WERI-Rb-1 (cell line): Measurements from ENCODE around the gene RNF223.

Source experiments
- DNase-seq: peaks from one replicate; pipeline ENCODE4 v3.0.0-alpha.2; 2020
- H3K27ac ChIP-seq: fragments of 250-450 bp; sonication (Bioruptor Pico); 2 replicates; pipeline ENCODE4 v1.5.1; 2020; ENCODE audit warnings: mild to moderate bottlenecking, moderate library complexity
- H3K27me3 ChIP-seq: fragments of 250-450 bp; sonication (Bioruptor Pico); 2 replicates; pipeline ENCODE4 v1.5.1; 2021; ENCODE audit warnings: mild to moderate bottlenecking, low read depth, moderate library complexity; ENCODE audit not compliant: insufficient read depth, severe bottlenecking
- H3K36me3 ChIP-seq: fragments of 250-450 bp; sonication (Bioruptor Pico); 2 replicates; pipeline ENCODE4 v1.5.1; 2020; ENCODE audit warnings: mild to moderate bottlenecking, moderate library complexity
- H3K4me3 ChIP-seq: 2 replicates; pipeline ENCODE4 v1.5.1; 2011; ENCODE audit warnings: low read depth, mild to moderate bottlenecking, control low read depth, low read length
- H3K9me3 ChIP-seq: fragments of 250-450 bp; sonication (Bioruptor Pico); 2 replicates; pipeline ENCODE4 v1.5.1; 2021; ENCODE audit warnings: mild to moderate bottlenecking, moderate library complexity; ENCODE audit not compliant: severe bottlenecking
- TF ChIP-seq, protein P1 (sequence below): IDR thresholded peaks from 2 replicates; pipeline ENCODE4 v1.5.1; 2011; ENCODE audit warnings: low read depth, mild to moderate bottlenecking, control low read depth, inconsistent platforms, low read length

RNF223 gene

DNA sequence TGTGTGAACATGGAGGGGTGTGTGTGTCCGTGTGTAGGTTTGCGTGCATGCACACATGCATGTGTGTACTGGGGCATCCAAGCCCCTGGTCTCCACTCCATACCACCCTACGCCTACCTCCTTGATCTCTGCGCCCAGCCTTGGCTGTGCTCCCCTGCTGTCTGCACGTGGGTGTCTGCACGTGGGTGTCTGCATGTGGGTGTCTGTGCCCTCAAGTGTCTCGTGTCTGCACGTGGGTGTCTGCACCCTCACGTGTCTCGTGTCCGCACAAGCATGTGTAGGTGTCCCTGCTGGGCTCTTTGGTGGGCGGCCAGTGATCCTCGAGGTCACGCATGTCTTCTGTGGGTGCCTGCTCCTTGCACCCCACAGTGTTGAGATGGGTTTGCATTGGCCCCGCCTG is 21.1 kb downstream of the RNF223 start:
- Histone ChIP-seq H3K36me3 (peaks cover 37% of the 10 kb centered on the region), H3K27me3 (peaks cover 1% of the 10 kb centered on the region)
- TF ChIP-seq, protein P1, sequence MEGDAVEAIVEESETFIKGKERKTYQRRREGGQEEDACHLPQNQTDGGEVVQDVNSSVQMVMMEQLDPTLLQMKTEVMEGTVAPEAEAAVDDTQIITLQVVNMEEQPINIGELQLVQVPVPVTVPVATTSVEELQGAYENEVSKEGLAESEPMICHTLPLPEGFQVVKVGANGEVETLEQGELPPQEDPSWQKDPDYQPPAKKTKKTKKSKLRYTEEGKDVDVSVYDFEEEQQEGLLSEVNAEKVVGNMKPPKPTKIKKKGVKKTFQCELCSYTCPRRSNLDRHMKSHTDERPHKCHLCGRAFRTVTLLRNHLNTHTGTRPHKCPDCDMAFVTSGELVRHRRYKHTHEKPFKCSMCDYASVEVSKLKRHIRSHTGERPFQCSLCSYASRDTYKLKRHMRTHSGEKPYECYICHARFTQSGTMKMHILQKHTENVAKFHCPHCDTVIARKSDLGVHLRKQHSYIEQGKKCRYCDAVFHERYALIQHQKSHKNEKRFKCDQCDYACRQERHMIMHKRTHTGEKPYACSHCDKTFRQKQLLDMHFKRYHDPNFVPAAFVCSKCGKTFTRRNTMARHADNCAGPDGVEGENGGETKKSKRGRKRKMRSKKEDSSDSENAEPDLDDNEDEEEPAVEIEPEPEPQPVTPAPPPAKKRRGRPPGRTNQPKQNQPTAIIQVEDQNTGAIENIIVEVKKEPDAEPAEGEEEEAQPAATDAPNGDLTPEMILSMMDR = no peak

DNA sequence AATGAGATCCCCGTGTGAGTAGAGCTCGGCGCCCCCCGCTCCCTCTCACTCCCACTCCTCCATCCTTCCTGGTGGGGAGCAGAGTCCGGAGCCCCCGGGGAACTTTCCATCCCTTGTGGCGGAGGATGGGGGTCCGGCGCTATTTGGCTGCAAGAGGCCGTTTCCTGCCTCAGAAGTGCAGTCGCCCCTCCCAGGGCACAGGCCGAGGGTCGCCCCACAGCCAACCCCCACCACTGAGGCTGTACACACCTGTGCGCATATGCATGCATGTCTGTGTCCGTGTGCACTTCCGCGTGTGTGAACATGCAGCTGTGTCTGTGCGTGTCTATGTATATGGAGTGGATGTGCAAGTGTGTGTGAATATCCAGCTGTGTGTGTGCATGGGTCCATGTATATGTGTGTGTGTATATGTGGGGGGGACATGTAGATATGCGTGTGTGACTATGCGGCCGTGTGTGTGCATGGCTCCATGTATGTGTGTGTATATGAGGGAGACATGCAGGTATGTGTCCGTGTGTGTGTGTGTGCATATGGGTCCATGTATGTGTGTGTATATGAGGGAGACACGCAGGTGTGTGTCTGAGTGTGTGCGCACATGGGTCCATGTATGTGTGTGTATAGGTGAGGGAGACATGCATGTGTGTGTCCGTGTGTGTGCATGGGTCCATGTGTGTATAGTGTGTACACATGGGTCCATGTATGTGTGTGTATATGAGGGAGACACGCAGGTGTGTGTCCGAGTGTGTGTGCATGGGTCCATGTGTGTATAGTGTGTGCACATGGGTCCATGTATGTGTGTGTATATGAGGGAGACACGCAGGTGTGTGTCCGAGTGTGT is 21.9 kb downstream of the RNF223 start:
- Histone ChIP-seq H3K27me3 (no peaks in the 10 kb centered on the region), H3K27ac (no peak overlapping the region), H3K4me3 (no peak overlapping the region), H3K36me3 (peaks cover 44% of the 10 kb centered on the region), H3K9me3 (no peaks in the 10 kb centered on the region)
- TF ChIP-seq, protein P1 = no peak
- no peak for DNase-seq

More for the DNA sequence above, 21.1 kb downstream of the RNF223 start:
- Histone ChIP-seq H3K27ac (no peak overlapping the region), H3K4me3 (no peak overlapping the region), H3K9me3 (no peaks in the 10 kb centered on the region)
- no peak for DNase-seq

DNA sequence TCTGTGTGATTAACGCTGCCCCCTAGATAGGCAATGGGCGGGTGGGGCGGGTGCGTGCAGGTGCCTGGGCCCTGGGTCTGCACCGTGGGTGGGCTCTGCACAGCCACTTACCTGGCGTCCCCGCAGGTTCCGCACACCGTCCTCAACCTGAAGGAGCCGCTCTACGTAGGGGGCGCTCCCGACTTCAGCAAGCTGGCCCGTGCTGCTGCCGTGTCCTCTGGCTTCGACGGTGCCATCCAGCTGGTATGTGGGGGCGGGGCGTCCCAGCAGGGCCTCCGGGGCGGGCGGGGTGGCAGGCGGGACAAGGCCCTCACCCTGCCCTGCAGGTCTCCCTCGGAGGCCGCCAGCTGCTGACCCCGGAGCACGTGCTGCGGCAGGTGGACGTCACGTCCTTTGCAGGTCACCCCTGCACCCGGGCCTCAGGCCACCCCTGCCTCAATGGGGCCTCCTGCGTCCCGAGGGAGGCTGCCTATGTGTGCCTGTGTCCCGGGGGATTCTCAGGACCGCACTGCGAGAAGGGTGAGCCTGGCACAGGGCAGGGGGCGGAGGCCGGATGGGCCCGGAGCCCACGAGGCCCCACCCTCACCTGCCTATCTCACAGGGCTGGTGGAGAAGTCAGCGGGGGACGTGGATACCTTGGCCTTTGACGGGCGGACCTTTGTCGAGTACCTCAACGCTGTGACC is 22.8 kb downstream of the RNF223 start:
- TF ChIP-seq, protein P1 = no peak
- peaks cover 53% of the 10 kb centered on the region for H3K36me3 ChIP-seq
- no peak for DNase-seq
- H3K4me3 ChIP-seq = no peak overlapping the region
- no peaks in the 10 kb centered on the region for H3K27me3 ChIP-seq
- no peak overlapping the region for H3K27ac ChIP-seq
- no peaks in the 10 kb centered on the region for H3K9me3 ChIP-seq

DNA sequence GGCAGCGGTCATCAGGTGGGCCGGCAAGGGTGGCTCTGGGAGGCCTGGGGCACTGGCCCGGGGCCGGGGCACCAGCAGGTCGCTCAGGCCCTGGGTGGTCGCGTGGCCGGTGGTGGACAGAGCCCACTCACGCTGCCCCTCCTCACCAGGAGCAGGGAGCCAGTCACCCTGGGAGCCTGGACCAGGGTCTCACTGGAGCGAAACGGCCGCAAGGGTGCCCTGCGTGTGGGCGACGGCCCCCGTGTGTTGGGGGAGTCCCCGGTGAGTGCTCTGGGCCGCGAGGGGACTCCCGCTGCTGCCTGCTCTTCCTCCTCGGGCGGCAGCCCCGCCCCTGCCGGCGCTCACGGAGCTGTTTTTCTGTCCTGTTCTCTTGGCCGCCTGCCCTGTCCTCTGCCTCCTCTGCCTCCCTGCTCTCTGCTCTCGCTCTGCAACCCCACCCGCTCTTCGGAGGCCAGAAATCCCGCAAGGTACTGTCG is 23.5 kb downstream of the RNF223 start:
- no peak overlapping the region for H3K27ac ChIP-seq
- no peak overlapping the region for H3K4me3 ChIP-seq
- peaks cover 59% of the 10 kb centered on the region for H3K36me3 ChIP-seq
- H3K9me3 ChIP-seq = no peaks in the 10 kb centered on the region
- no peaks in the 10 kb centered on the region for H3K27me3 ChIP-seq
- TF ChIP-seq, protein P1 = no peak
- DNase-seq = no peak

DNA sequence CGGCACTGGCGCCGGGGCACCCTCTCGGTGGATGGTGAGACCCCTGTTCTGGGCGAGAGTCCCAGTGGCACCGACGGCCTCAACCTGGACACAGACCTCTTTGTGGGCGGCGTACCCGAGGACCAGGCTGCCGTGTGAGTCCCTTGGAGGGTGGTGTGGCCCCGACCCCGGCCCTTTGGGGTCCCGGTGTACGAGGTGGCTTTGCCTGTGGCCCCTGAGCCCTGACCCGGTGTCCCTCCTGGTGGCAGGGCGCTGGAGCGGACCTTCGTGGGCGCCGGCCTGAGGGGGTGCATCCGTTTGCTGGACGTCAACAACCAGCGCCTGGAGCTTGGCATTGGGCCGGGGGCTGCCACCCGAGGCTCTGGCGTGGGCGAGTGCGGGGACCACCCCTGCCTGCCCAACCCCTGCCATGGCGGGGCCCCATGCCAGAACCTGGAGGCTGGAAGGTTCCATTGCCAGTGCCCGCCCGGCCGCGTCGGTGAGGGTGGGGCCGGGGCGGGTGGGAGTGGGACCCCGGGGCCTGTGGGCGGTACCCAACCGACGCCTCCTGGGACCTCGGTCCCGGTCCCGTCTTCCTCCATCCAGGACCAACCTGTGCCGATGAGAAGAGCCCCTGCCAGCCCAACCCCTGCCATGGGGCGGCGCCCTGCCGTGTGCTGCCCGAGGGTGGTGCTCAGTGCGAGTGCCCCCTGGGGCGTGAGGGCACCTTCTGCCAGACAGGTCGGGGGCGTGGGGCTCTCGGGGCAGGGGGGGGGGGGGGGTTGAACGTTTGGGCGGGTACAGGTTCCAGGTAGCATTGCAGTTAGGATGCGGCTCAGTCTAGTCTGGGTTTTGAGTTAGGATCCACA is 24.6 kb downstream of the RNF223 start:
- no peak for DNase-seq
- Histone ChIP-seq H3K36me3 (peaks cover 60% of the 10 kb centered on the region), H3K27me3 (no peaks in the 10 kb centered on the region), H3K4me3 (no peak overlapping the region), H3K9me3 (no peaks in the 10 kb centered on the region), H3K27ac (no peak overlapping the region)
- TF ChIP-seq, protein P1 = no peak
